SK-N-SH (cell line): ENCODE results near the gene ERICH6. TPM values are rescaled to one million over a fixed set of nuclear protein-coding genes. Genes with fewer than 3 reads are reported as not detected.

ENCODE experiments used
- CTCF ChIA-PET: fragments of 300-600, 350-600 bp; formaldehyde crosslinking; extraction: SDS; loops from one replicate; lab custom pipeline; 2021; lab: Yijun Ruan, JAX
- POLR2A ChIA-PET: fragments of 350-600 bp; sonication (Branson Sonifier 250); formaldehyde crosslinking; extraction: SDS; loops from one replicate; lab custom pipeline; 2020; ENCODE audit warnings: antibody characterized with exemption, inconsistent platforms; lab: Yijun Ruan, JAX
- DNase-seq: peaks from one replicate; pipeline ENCODE4 v3.0.0; 2012
- H2AFZ ChIP-seq: fragments of 200-600 bp; sonication (generic); 2 replicates; pipeline ENCODE4 v1.8.1; 2016; ENCODE audit warnings: antibody characterized with exemption, mild to moderate bottlenecking, low read depth
- H3F3A ChIP-seq: fragments of 200-600 bp; sonication (generic); replicated peaks from 2 replicates; pipeline ENCODE3; 2016; ENCODE audit warnings: antibody characterized with exemption, mild to moderate bottlenecking; ENCODE audit not compliant: insufficient read depth
- H3K27ac ChIP-seq, 2 experiments: fragments of 200-500 bp in 1 of 2; fragments of 200-600 bp in 1 of 2; sonication (Bioruptor generic) in 1 of 2; sonication (generic), shearing (Covaris generic) in 1 of 2; 2 replicates each; pipeline versions ENCODE4 v1.5.1 to v1.6.1; 2014 to 2016; ENCODE audit warnings: low read depth in 2 of 2, inconsistent platforms in 1 of 2, low read length in 1 of 2, mild to moderate bottlenecking in 1 of 2, mixed read lengths in 1 of 2
- H3K27me3 ChIP-seq: fragments of 200-600 bp; sonication (generic), shearing (Covaris generic); 2 replicates; pipeline ENCODE4 v1.6.1; 2016; ENCODE audit warnings: mixed run types; ENCODE audit not compliant: insufficient read depth
- H3K36me3 ChIP-seq, 2 experiments: fragments of 200-500 bp in 1 of 2; fragments of 200-600 bp in 1 of 2; sonication (Bioruptor generic) in 1 of 2; sonication (generic) in 1 of 2; replicated peaks in 1 of 2; 2 replicates each; pipeline versions ENCODE3 to v1.5.1; 2014 to 2016; ENCODE audit warnings: low read length in 1 of 2, mild to moderate bottlenecking in 1 of 2; ENCODE audit not compliant: insufficient read depth in 2 of 2, control insufficient read depth in 1 of 2
- H3K4me1 ChIP-seq, 2 experiments: fragments of 200-500 bp in 1 of 2; fragments of 200-600 bp in 1 of 2; sonication (Bioruptor generic) in 1 of 2; sonication (generic), shearing (Covaris generic) in 1 of 2; 2 replicates each; pipeline versions ENCODE4 v1.5.1 to v1.6.1; 2014 to 2016; ENCODE audit warnings: low read depth in 1 of 2, low read length in 1 of 2, mixed run types in 1 of 2; ENCODE audit not compliant: insufficient read depth in 2 of 2, control insufficient read depth in 1 of 2
- H3K4me2 ChIP-seq: fragments of 200-600 bp; sonication (generic), shearing (Covaris generic); 2 replicates; pipeline ENCODE4 v1.6.1; 2017; ENCODE audit warnings: mixed run types
- H3K4me3 ChIP-seq, 2 experiments: fragments of 200-500 bp in 1 of 2; fragments of 200-600 bp in 1 of 2; sonication (Bioruptor generic) in 1 of 2; sonication (generic), shearing (Covaris generic) in 1 of 2; 2 replicates each; pipeline versions ENCODE4 v1.5.1 to v1.8.1; 2014 to 2016; ENCODE audit warnings: low read depth in 2 of 2, inconsistent platforms in 1 of 2, low read length in 1 of 2, mild to moderate bottlenecking in 1 of 2, mixed read lengths in 1 of 2, moderate library complexity in 1 of 2
- H3K79me2 ChIP-seq: fragments of 200-600 bp; sonication (generic); 2 replicates; pipeline ENCODE4 v1.8.1; 2017; ENCODE audit warnings: mild to moderate bottlenecking; ENCODE audit not compliant: insufficient read depth
- H3K9ac ChIP-seq: fragments of 200-600 bp; sonication (generic); 2 replicates; pipeline ENCODE4 v1.6.1; 2017; ENCODE audit warnings: mixed run types
- H3K9me2 ChIP-seq: fragments of 200-600 bp; sonication (generic); 2 replicates; pipeline ENCODE4 v1.6.1; 2017; ENCODE audit warnings: mixed run types
- H3K9me3 ChIP-seq: fragments of 200-600 bp; sonication (generic); 2 replicates; pipeline ENCODE4 v1.6.1; 2017; ENCODE audit warnings: mixed run types, mild to moderate bottlenecking, moderate library complexity
- H4K20me1 ChIP-seq: fragments of 200-600 bp; sonication (generic); 2 replicates; pipeline ENCODE4 v1.6.1; 2017; ENCODE audit warnings: mild to moderate bottlenecking, mixed run types; ENCODE audit not compliant: insufficient read depth
- EP300 ChIP-seq, 2 experiments: IDR thresholded peaks; 2 replicates each; pipeline versions ENCODE4 v1.4.0 to v1.6.1; 2012; ENCODE audit warnings: borderline replicate concordance in 1 of 2, low read depth in 1 of 2, low read length in 1 of 2
- FOSL2 ChIP-seq: IDR thresholded peaks from 2 replicates; pipeline ENCODE4 v1.4.0; 2012; ENCODE audit warnings: low read depth, mild to moderate bottlenecking, moderate library complexity, borderline replicate concordance
- FOXJ3 ChIP-seq: sonication (generic); formaldehyde crosslinking; IDR thresholded peaks from 2 replicates; pipeline ENCODE4 v1.5.1; 2020; ENCODE audit warnings: mild to moderate bottlenecking, missing genetic modification reagents
- GABPA ChIP-seq: IDR thresholded peaks from 2 replicates; pipeline ENCODE4 v1.4.0; 2012; ENCODE audit warnings: low read depth, mild to moderate bottlenecking
- IRF3 ChIP-seq: fragments of 150-350 bp; IDR thresholded peaks from 2 replicates; pipeline ENCODE4 v1.6.1; 2016; ENCODE audit warnings: mild to moderate bottlenecking, low read depth, low read length
- MEF2A ChIP-seq: IDR thresholded peaks from 2 replicates; pipeline ENCODE4 v1.4.0; 2012; ENCODE audit warnings: low read depth, borderline replicate concordance
- POLR2AphosphoS5 ChIP-seq: IDR thresholded peaks from 2 replicates; pipeline ENCODE4 v1.6.1; 2012; ENCODE audit warnings: low read depth, low read length
- RAD21 ChIP-seq: IDR thresholded peaks from 2 replicates; pipeline ENCODE4 v1.6.1; 2012; ENCODE audit warnings: mild to moderate bottlenecking, low read length
- SMC3 ChIP-seq: IDR thresholded peaks from 2 replicates; pipeline ENCODE4 v1.6.1; 2012; ENCODE audit warnings: low read depth, low read length, improper control_type of control experiment
- TAF1 ChIP-seq: IDR thresholded peaks from 2 replicates; pipeline ENCODE4 v1.6.1; 2012; ENCODE audit warnings: low read depth, mild to moderate bottlenecking, low read length, moderate library complexity, borderline replicate concordance
- USF2 ChIP-seq: fragments of 150-350 bp; IDR thresholded peaks from 2 replicates; pipeline ENCODE4 v1.6.1; 2017; ENCODE audit warnings: antibody characterized with exemption, low read length, low read depth, borderline replicate concordance
- ZBTB33 ChIP-seq: IDR thresholded peaks from 2 replicates; pipeline ENCODE4 v1.4.0; 2012; ENCODE audit warnings: low read depth, borderline replicate concordance
- WGBS: methylation state at CpG from one replicate; pipeline ENCODE4 v1.1.6; 2017; ENCODE audit warnings: low lambda C conversion rate; 5-methylcytosine and 5-hydroxymethylcytosine counted together
- polyA plus RNA-seq, 3 experiments: library from polyadenylated mRNA; depleted of rRNA; stranded (reverse); fragments of >200 nt; gene quantifications; 2 replicates each; pipeline ENCODE4 v1.2.3, GENCODE V29; 2012

ERICH6 gene
- polyA plus RNA-seq, 1 of the 3 experiments (the other 2 are of a cell fraction): 0.08 TPM

GRCh38 chr3:150610785-150611184 lies 92.9 kb downstream of the ERICH6 start:
- WGBS: 44% methylated on average over 1 of the region's 1 CpG
- H3K27me3 ChIP-seq: no peaks in the 10 kb centered on the region
- H3K4me2 ChIP-seq: no peak overlapping the region
- H3K9ac ChIP-seq: no peak overlapping the region
- H3F3A ChIP-seq: peaks cover 6% of the 10 kb centered on the region
- POLR2A ChIA-PET: no interaction called here
- H2AFZ ChIP-seq: no peak overlapping the region
- TF ChIP-seq FOXJ3 (no peak), USF2 (no peak), ZBTB33 (no peak), SMC3 (no peak), RAD21 (no peak), POLR2AphosphoS5 (no peak), EP300 (IDR thresholded peaks at IDR 0.05; ENCODE audit: borderline replicate concordance in 1 of 2, low read depth in 1 of 2, low read length in 1 of 2) (no peak), MEF2A (no peak), FOSL2 (no peak), TAF1 (no peak), IRF3 (no peak)
- no peaks in the 10 kb centered on the region for H3K9me2 ChIP-seq
- H3K79me2 ChIP-seq: peaks cover 87% of the 10 kb centered on the region
- H3K4me3 ChIP-seq: no peak overlapping the region
- peaks cover 32% of the 10 kb centered on the region for H4K20me1 ChIP-seq
- H3K36me3 ChIP-seq: peaks cover 2 to 34% of the 10 kb centered on the region in 2 experiments
- H3K4me1 ChIP-seq: peaks cover 2 to 15% of the 10 kb centered on the region in 2 experiments; a peak in 3 of 4 replicates
- H3K27ac ChIP-seq: no peak overlapping the region
- CTCF ChIA-PET: no interaction called here
- no peak for DNase-seq
- no peaks in the 10 kb centered on the region for H3K9me3 ChIP-seq

- ChIA-PET POLR2A (no interaction called here), CTCF (no interaction called here)
- peaks cover 92% of the 10 kb centered on the region for H3K79me2 ChIP-seq
- 0 out of 2 replicates have a peak, but pooled peaks cover 3% of the 10 kb centered on the region for H3K9me3 ChIP-seq
- no peak overlapping the region for H3K4me3 ChIP-seq
- H3K4me1 ChIP-seq: peaks cover 2 to 23% of the 10 kb centered on the region in 2 experiments
- peaks cover 2 to 40% of the 10 kb centered on the region in 2 experiments for H3K36me3 ChIP-seq
- H3F3A ChIP-seq: peaks cover 6% of the 10 kb centered on the region
- no peak for TF ChIP-seq TAF1
- TF ChIP-seq GABPA: no peak
- DNase-seq: no peak
- H3K9ac ChIP-seq: no peak overlapping the region
- H3K27me3 ChIP-seq: no peaks in the 10 kb centered on the region
- no peak overlapping the region for H3K4me2 ChIP-seq
- no peak overlapping the region for H2AFZ ChIP-seq
- no peaks in the 10 kb centered on the region for H3K9me2 ChIP-seq
- no peak overlapping the region for H3K27ac ChIP-seq
- H4K20me1 ChIP-seq: peaks cover 32% of the 10 kb centered on the region
- WGBS: 0% methylated on average over 1 of the region's 1 CpG
Measured at GRCh38 chr3:150609988-150610387, 93.7 kb downstream of the ERICH6 start.

Other genes starting within 250 kb of the ERICH6 start
- gene SERP1, start 157.4 kb downstream of the ERICH6 start, polyA plus RNA-seq (2012; rRNA removed): 61.7 and 77.4 TPM in 2 replicates
- 67.0 and 72.7 TPM in 2 replicates for gene EIF2A, start 157.1 kb downstream of the ERICH6 start, polyA plus RNA-seq (2012; rRNA removed)
- gene SELENOT, start 100.6 kb downstream of the ERICH6 start, polyA plus RNA-seq (2012; rRNA removed): 143 and 247 TPM in 2 replicates
- gene SIAH2, start 59.2 kb upstream of the ERICH6 start, polyA plus RNA-seq (2012; rRNA removed): 13.5 and 18.4 TPM in 2 replicates
- gene MINDY4B, start 201.5 kb upstream of the ERICH6 start, polyA plus RNA-seq (2012; rRNA removed): not detected in 2 replicates